Suppressor macrophage treated with lipopolysaccharide for 1 hour (primary cell): ENCODE measurements around the gene INO80D.
A peak's percentile ranks its signal among the peaks of the same experiment; 100 is the strongest.
"Not testable (repeated sequence)": the region's sequence is repeated elsewhere in the genome, so short reads cannot be mapped to it uniquely, and the experiment has no call there.

Experiments
- DNase-seq, 3 donors: peaks; one replicate each; pipeline ENCODE4 v3.0.0-alpha.2; 2020 to 2022

INO80D gene

GRCh38 chr2:206023183-206023582, 62.8 kb downstream of the INO80D start:
- DNase-seq, result no peak

GRCh38 chr2:206020171-206020570, 65.8 kb downstream of the INO80D start:
- no peak for DNase-seq

DNA sequence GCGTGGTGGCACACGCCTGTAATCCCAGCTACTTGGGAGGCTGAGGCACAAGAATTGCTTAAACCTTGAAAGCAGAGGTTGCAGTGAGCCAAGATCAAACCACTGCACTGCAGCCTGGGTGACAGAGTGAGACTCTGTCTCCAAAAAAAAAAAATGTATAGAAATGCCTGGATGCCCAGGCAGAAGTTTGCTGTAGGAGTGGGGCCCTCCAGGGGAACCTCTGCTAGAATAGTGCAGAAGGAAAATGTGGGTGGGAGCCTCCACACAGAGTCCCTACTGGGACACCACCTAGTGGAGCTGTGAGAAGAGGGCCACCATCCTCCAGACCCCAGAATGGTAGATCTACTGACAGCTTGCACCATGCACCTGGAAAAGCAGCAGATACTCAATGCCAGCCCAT, 70.2 kb downstream of the INO80D start:
- DNase-seq, result not testable (repeated sequence)

DNA sequence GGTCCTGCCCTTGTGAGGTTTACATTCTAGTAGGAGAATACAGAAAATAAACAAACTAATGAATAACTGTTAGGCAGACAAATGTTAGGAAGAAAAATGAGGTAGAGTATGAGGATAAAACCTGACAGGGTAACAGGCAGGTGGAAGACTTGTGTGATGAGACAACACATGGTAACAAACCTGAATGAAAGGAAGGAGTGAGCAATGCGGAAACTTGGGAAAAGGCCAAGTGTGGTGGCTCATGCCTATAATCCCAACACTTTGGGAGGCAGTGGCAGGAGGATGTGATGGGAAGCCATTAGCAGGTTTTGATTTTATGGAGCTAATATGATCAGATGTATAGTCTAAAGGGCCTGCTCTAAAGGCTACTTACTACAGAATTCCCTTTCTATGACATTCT, 74.2 kb downstream of the INO80D start:
- DNase-seq, result no peak

GRCh38 chr2:206011018-206011614, 74.9 kb downstream of the INO80D start:
- no peak for DNase-seq

DNA sequence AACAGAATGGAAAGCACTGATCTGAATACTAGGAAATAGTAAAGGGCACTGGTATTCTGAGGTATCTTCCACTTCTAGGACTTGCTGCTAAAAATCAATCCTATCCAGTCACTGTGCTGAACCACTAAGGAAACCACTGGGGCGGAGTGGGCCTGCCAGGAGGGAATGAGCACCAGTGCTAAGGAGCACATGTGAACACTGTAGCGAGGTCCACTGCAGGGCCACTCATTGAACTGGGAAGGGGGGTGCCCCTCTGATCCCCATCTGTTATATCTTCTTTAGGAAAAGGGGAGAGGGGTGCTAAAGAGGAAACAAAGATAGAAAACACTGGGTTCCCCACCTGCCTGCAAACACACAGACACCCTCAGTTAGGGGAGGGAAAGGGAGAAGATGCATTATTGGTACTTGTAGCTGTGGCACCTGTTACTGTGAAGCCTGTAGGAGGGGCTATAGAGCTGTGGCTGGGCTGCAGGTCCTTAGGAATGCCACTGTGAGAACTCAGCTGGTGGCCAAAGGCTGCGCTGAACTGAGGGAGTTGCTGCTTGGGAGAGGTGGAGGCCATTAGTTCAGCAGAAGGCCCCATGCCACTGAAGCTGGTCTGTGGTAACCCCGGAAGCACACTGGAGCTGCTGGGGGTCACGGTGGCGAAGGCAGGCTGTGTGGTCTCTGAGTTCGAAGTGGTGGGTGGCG, 81.8 kb downstream of the INO80D start:
- peak in 1 of 3 donors; percentile 8 for DNase-seq

DNA sequence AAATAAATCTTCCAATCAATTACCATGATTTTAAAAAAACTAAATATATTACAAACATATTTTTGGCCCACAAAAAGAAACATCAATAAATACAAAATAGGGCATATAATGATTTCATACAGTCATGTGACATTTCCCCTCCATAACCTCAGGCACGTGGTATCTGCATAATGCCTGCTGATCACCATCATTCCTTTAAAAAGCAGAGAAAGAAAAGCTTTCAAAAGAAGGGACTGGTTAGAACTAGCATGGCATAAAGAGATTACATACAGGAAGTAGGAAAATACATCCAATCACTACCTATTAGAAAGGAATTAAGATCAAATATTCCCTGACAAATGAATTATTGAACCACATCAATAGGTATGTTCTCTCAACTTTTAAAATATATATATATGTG, 83.5 kb downstream of the INO80D start:
- DNase-seq, result no peak

GRCh38 chr2:206001912-206002311, 84.1 kb downstream of the INO80D start:
- DNase-seq, result peak in 1 of 3 donors; percentile 14

DNA sequence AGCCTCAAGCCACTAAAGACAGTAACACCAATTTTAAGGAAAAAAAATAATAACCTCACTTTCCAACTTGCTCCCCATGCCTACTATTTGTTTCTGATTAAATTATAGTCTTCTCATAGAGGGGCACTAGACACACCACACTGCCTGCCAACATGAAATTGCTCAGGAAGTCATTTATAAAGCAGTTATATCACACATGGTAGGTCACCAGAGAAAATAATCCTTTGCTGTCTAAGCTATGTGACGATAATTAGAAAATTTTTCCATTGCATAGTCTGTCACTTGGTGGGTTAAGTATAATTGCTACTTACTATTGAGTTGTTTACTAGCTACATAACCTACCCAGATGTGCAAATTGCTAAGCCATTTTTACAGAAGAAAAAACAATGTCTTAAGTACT, 85.2 kb downstream of the INO80D start:
- no peak for DNase-seq

- peak; percentile 24 to 53 (median 46) for DNase-seq
Observed at GRCh38 chr2:205998583-205998982, 87.4 kb downstream of the INO80D start.

DNA sequence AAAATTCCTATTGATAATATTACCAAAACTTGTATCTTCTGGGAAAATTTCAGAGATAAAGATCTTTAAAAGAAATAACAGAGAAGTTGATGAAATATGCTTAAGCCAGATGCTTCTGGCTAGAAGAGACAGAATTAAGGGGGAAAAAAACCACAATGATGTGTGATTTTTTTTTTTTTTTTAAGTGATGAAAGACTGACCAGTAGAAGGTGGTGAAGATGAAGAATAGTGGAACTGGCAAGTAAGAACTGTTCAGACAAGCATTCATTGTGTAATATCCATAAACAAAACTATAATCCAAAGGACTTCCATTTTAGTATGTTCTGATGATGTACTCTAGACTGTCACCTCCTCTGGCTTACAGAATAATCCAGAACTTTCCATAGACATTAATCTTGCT, 89.8 kb downstream of the INO80D start:
- DNase-seq, result no peak

GRCh38 chr2:205995260-205995659, 90.7 kb downstream of the INO80D start:
- no peak for DNase-seq

DNA sequence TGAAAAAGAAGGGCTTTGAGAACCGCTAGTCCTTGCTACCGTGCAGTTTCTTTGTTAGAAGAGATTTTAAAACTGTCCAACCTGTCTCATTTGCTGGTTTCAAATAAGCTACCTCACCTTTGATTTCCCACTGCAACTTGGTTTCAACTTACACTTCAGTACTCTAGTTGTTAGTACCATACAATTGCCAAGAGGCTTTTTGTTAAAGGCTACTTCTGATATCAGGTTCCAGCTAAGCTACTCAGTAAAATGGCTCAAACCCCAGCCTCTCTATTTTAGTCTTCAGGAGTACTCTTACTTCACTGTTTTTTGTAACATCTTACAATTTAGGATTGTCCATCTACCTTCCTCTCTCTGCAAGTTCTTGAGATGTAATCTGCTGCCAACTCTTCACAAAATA, 91.6 kb downstream of the INO80D start:
- DNase-seq, result no peak

DNA sequence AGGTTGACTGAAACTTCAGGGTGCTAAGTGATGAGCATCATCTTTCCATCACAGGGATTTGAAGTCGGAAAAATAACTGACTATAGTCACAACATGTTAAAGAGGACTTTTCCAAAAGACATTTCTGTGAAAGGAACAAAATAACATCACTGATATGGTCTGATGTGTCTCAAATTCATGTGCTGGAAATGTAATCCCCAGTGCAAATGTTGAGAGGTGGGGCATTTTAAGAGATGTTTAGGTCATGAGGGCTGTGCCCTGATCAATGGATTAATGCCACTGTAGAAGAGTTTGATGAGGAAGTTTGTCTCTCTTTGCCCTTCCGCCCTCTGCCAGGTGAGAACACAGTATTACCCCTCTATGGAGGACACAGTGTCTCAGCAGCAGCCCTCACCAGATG, 95.9 kb downstream of the INO80D start:
- DNase-seq, result no peak

DNA sequence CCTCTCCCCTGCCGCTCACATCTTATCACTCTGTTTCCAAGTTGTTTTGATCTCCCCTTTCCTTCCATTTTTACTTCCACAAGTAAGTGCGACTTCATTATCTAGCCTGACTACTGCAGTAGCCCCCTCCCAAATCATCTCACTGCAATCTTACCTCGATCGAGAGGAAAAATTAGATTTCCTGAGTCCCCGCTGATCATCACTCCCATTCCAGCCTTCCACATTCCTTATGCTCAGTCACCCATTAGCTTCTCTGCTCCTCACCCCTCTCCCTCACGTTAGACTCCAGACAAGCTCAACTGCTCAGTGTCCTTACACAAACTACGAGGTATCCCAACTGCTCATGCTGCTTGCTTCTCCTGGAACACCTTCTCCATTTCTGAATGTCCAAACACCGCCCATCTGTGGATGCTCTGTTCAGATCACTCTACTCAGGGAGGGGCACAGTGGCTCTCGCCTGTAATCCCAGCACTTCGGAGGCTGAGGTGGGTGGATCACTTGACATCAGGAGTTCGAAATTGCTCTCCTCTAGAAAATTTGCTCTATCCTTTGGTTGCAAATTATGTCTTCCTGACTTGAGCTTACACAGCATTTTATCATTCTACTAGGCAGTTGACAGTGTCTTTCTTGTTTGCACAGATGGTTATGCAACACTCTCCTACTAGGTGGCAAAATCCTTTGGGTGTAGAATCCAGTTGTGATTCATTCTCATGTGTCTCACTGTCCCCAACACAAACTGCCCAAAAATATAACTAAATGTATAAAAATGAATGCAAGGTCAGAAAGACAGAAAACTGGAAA, 96.5 kb downstream of the INO80D start:
- DNase-seq, result peak in 2 of 3 donors; percentile 15 to 22

- not testable (repeated sequence) for DNase-seq
Observed at GRCh38 chr2:205988681-205989080, 97.3 kb downstream of the INO80D start.

GRCh38 chr2:205988274-205988673, 97.7 kb downstream of the INO80D start:
- no peak for DNase-seq

- DNase-seq, result not testable (repeated sequence)
Observed at GRCh38 chr2:205986334-205986733, 99.6 kb downstream of the INO80D start.

DNA sequence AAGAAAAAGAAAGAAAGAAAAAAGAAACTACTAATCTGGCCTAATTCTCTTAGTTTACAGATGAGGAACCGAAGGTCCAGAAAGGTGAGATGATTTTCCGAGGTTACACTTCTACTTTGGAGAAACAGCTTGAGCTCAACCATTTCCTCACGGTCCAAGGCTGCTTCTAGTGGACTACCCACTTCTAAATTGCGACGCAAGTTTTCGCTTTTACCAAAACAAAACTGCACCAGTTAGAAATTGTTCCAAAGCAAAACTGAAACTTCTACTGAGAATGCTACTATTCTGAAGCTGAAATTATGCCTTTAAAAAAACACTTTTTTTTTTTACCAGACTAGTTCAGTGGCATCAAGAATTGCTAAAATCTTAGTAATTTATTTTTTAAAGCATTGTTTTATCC, 101.6 kb downstream of the INO80D start:
- DNase-seq, result no peak

GRCh38 chr2:205982776-205983327, 103.1 kb downstream of the INO80D start:
- DNase-seq, result no peak

DNA sequence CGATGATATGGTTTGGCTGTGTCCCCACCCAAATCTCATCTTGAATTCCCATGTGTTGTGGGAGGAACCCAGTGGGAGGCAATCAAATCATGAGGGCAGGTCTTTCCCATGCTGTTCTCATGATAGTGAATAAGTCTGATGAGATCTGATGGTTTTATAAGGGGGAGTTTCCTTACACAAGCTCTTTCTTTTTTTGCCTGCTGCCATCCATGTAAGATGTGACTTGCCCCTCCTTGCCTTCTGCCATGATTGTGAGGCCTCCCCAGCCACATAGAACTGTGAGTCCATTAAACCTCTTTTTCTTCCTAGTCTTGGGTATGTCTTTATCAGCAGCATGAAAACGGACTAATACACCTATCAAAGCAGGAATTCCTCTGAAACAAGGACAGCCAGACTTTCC, 107.2 kb downstream of the INO80D start:
- DNase-seq, result not testable (repeated sequence)

- not testable (repeated sequence) for DNase-seq
Observed at GRCh38 chr2:205977699-205978098, 108.3 kb downstream of the INO80D start.

GRCh38 chr2:205976934-205977659, 108.9 kb downstream of the INO80D start:
- DNase-seq, result not testable (repeated sequence)
